H9 (cell line): ENCODE results near the gene PLXND1. TPM values are rescaled to one million over a fixed set of nuclear protein-coding genes. Genes with fewer than 3 reads are reported as not detected.

Experiments used
- DNase-seq: peaks from one replicate; pipeline ENCODE4 v3.0.0-alpha.2; 2017
- H2AFZ ChIP-seq: one replicate; pipeline ENCODE4 v1.6.1; 2013; ENCODE audit warnings: mild to moderate bottlenecking, low read length, control low read depth, moderate library complexity
- H2AK5ac ChIP-seq: 2 replicates; pipeline ENCODE4 v1.6.1; 2013; ENCODE audit warnings: low read length, control low read depth, mixed read lengths; ENCODE audit not compliant: insufficient read length
- H2BK120ac ChIP-seq: one replicate; pipeline ENCODE4 v1.6.1; 2013; ENCODE audit warnings: low read depth, mild to moderate bottlenecking, low read length, control low read depth, inconsistent platforms; ENCODE audit not compliant: poor library complexity, severe bottlenecking
- H2BK12ac ChIP-seq: 2 replicates; pipeline ENCODE4 v1.6.1; 2013; ENCODE audit warnings: low read length, control low read depth, mixed read lengths, low read depth; ENCODE audit not compliant: insufficient read length
- H2BK15ac ChIP-seq: 2 replicates; pipeline ENCODE4 v1.6.1; 2013; ENCODE audit warnings: low read depth, low read length, control low read depth
- H2BK20ac ChIP-seq: one replicate; pipeline ENCODE4 v1.6.1; 2013; ENCODE audit warnings: low read depth, mild to moderate bottlenecking, low read length, control low read depth, inconsistent platforms; ENCODE audit not compliant: poor library complexity, severe bottlenecking
- H2BK5ac ChIP-seq: 2 replicates; pipeline ENCODE4 v1.6.1; 2013; ENCODE audit warnings: low read length, control low read depth, mixed read lengths; ENCODE audit not compliant: insufficient read length
- H3K14ac ChIP-seq: 2 replicates; pipeline ENCODE4 v1.6.1; 2013; ENCODE audit warnings: low read length, control low read depth; ENCODE audit not compliant: insufficient read depth
- H3K18ac ChIP-seq: 2 replicates; pipeline ENCODE4 v1.6.1; 2013; ENCODE audit warnings: low read depth, mild to moderate bottlenecking, mixed read lengths, low read length, control low read depth; ENCODE audit not compliant: insufficient read length
- H3K23ac ChIP-seq: 2 replicates; pipeline ENCODE4 v1.6.1; 2013; ENCODE audit warnings: low read length, control low read depth, mixed read lengths, low read depth; ENCODE audit not compliant: insufficient read length
- H3K23me2 ChIP-seq: 2 replicates; pipeline ENCODE4 v1.6.1; 2013; ENCODE audit warnings: low read depth, mild to moderate bottlenecking, mixed read lengths, low read length, control low read depth; ENCODE audit not compliant: insufficient read length, poor library complexity, severe bottlenecking
- H3K27ac ChIP-seq: 2 replicates; pipeline ENCODE4 v1.5.1; 2013; ENCODE audit warnings: low read length, control low read depth, mixed read lengths, low read depth; ENCODE audit not compliant: insufficient read length
- H3K27me3 ChIP-seq: 2 replicates; pipeline ENCODE4 v1.6.1; 2013; ENCODE audit warnings: low read length, control low read depth, inconsistent platforms; ENCODE audit not compliant: insufficient read depth
- H3K4ac ChIP-seq: 2 replicates; pipeline ENCODE4 v1.6.1; 2013; ENCODE audit warnings: low read depth, mild to moderate bottlenecking, control low read depth, inconsistent platforms, low read length, moderate library complexity
- H3K4me1 ChIP-seq: 2 replicates; pipeline ENCODE4 v1.6.1; 2013; ENCODE audit warnings: low read length, control low read depth, inconsistent platforms; ENCODE audit not compliant: insufficient read depth
- H3K4me2 ChIP-seq: 2 replicates; pipeline ENCODE4 v1.6.1; 2013; ENCODE audit warnings: low read length, control low read depth, mixed read lengths; ENCODE audit not compliant: insufficient read length, insufficient read depth
- H3K56ac ChIP-seq: 2 replicates; pipeline ENCODE4 v1.6.1; 2013; ENCODE audit warnings: low read depth, mild to moderate bottlenecking, mixed read lengths, low read length, control low read depth; ENCODE audit not compliant: insufficient read length
- H3K79me1 ChIP-seq: 2 replicates; pipeline ENCODE4 v1.6.1; 2013; ENCODE audit warnings: low read depth, mild to moderate bottlenecking, moderate library complexity, low read length, control low read depth, inconsistent platforms; ENCODE audit not compliant: insufficient read depth, poor library complexity, severe bottlenecking
- H3K79me2 ChIP-seq: 2 replicates; pipeline ENCODE4 v1.6.1; 2013; ENCODE audit warnings: low read length, control low read depth, inconsistent platforms; ENCODE audit not compliant: insufficient read depth
- H3K9ac ChIP-seq: 2 replicates; pipeline ENCODE4 v1.6.1; 2013; ENCODE audit warnings: low read length, control low read depth, mixed read lengths; ENCODE audit not compliant: insufficient read length; ENCODE audit errors: extremely low read depth
- H3K9me3 ChIP-seq: one replicate; pipeline ENCODE4 v1.6.1; 2013; ENCODE audit warnings: low read depth, low read length, inconsistent platforms; ENCODE audit not compliant: control insufficient read depth
- H3T11ph ChIP-seq: one replicate; pipeline ENCODE4 v1.6.1; 2013; ENCODE audit warnings: mild to moderate bottlenecking, low read length, control low read depth, inconsistent platforms
- H4K20me1 ChIP-seq: one replicate; pipeline ENCODE4 v1.6.1; 2013; ENCODE audit not compliant: control insufficient read depth, insufficient read length, insufficient read depth
- H4K5ac ChIP-seq: 2 replicates; pipeline ENCODE4 v1.6.1; 2013; ENCODE audit warnings: low read depth, mild to moderate bottlenecking, mixed read lengths, low read length, control low read depth; ENCODE audit not compliant: insufficient read length
- H4K8ac ChIP-seq: replicated peaks from 2 replicates; pipeline ENCODE4 v1.6.1; 2013; ENCODE audit warnings: low read length, control low read depth, mixed read lengths, low read depth; ENCODE audit not compliant: insufficient read length
- H4K91ac ChIP-seq: 2 replicates; pipeline ENCODE4 v1.6.1; 2013; ENCODE audit warnings: low read depth, mild to moderate bottlenecking, moderate library complexity, mixed read lengths, low read length, control low read depth; ENCODE audit not compliant: insufficient read length
- H3K27ac Mint-ChIP-seq, 3 experiments: 2 replicates in 2 of 3; 3 replicates in 1 of 3; pipeline ENCODE4 v1.8.0; 2020 to 2021; ENCODE audit warnings: mixed read lengths in 3 of 3, mild to moderate bottlenecking in 1 of 3, moderate library complexity in 1 of 3
- H3K27me3 Mint-ChIP-seq: 2 replicates; pipeline ENCODE4 v1.8.0; 2021; ENCODE audit warnings: low read depth, mild to moderate bottlenecking, moderate library complexity, mixed read lengths
- H3K36me3 Mint-ChIP-seq, 3 experiments: 2 replicates in 2 of 3; 3 replicates in 1 of 3; pipeline ENCODE4 v1.8.0; 2020 to 2021; ENCODE audit warnings: low read depth in 3 of 3, mixed read lengths in 3 of 3; ENCODE audit not compliant: insufficient read depth in 1 of 3
- H3K4me1 Mint-ChIP-seq, 2 experiments: 2 replicates each; pipeline ENCODE4 v1.8.0; 2020; ENCODE audit warnings: mixed read lengths in 2 of 2
- H3K4me3 Mint-ChIP-seq, 2 experiments: 2 replicates in 1 of 2; 3 replicates in 1 of 2; pipeline ENCODE4 v1.8.0; 2020 to 2021; ENCODE audit warnings: mild to moderate bottlenecking in 2 of 2, mixed read lengths in 2 of 2, moderate library complexity in 1 of 2
- H3K9me3 Mint-ChIP-seq, 2 experiments: 2 replicates in 1 of 2; 3 replicates in 1 of 2; pipeline ENCODE4 v1.8.0; 2020; ENCODE audit warnings: mild to moderate bottlenecking in 2 of 2, mixed read lengths in 2 of 2, moderate library complexity in 1 of 2
- CTCF ChIP-seq: fragments of 200-600 bp; sonication (generic); conservative IDR thresholded peaks from 3 replicates; pipeline ENCODE4 v1.8.0; 2021; ENCODE audit warnings: antibody characterized with exemption, mild to moderate bottlenecking
- whole genome bisulfite sequencing: extraction: QIAGEN DNeasy Blood & Tissue Kit; methylation state at CpG from one replicate; pipeline ENCODE4 v1.1.7; 2013; ENCODE audit warnings: missing lambda C conversion rate, low lambda C conversion rate, mixed read lengths; ENCODE audit not compliant: insufficient read length; ENCODE audit errors: extremely low coverage; 5-methylcytosine and 5-hydroxymethylcytosine counted together
- total RNA-seq: library from RNA; stranded (reverse); gene quantifications from 2 replicates; pipeline ENCODE4 v1.2.1, GENCODE V29; 2021

The PLXND1 gene
- total RNA-seq, 1 experiment from 2014 or later, result 50.9 TPM

GRCh38 chr3:129622226-129622874, 15.9 kb upstream of the PLXND1 start:
- H3K27ac ChIP-seq, result no peak overlapping the region
- no peak for TF ChIP-seq CTCF
- Mint-ChIP-seq H3K4me1 (peaks cover 23 to 34% of the 10 kb centered on the region in 2 experiments), H3K27ac (peak overlapping the region in 1 of 3 experiments; percentile 79; a peak in 1 of 7 replicates), H3K27me3 (no peaks in the 10 kb centered on the region; the same call in 1 of the 2 replicates), H3K36me3 (no peaks in the 10 kb centered on the region), H3K9me3 (no peaks in the 10 kb centered on the region), H3K4me3 (no peak overlapping the region)
- no peak overlapping the region for H3K4me2 ChIP-seq
- H2AFZ ChIP-seq, result no peak overlapping the region
- H3T11ph ChIP-seq, result no peak overlapping the region
- H3K18ac ChIP-seq, result no peak overlapping the region
- H3K4me1 ChIP-seq, result peaks cover 6% of the 10 kb centered on the region; the same call in 1 of the 2 replicates
- no peak overlapping the region for H3K14ac ChIP-seq
- no peaks in the 10 kb centered on the region for H3K79me2 ChIP-seq
- H4K91ac ChIP-seq, result no peak overlapping the region
- H3K9me3 ChIP-seq, result no peaks in the 10 kb centered on the region
- H2BK20ac ChIP-seq, result no peak overlapping the region
- H3K9ac ChIP-seq, result no peak overlapping the region
- no peak overlapping the region for H2AK5ac ChIP-seq
- no peak for DNase-seq
- H4K20me1 ChIP-seq, result no peaks in the 10 kb centered on the region
- H3K23me2 ChIP-seq, result peaks cover 4% of the 10 kb centered on the region
- H2BK120ac ChIP-seq, result no peak overlapping the region
- WGBS, result no CpG with 5 or more reads among the region's 12 CpGs
- no peak overlapping the region for H3K4ac ChIP-seq
- H3K23ac ChIP-seq, result no peak overlapping the region
- H3K79me1 ChIP-seq, result no peaks in the 10 kb centered on the region
- H4K8ac ChIP-seq, result no peak overlapping the region
- H3K56ac ChIP-seq, result no peak overlapping the region
- H3K27me3 ChIP-seq, result no peaks in the 10 kb centered on the region
- no peak overlapping the region for H2BK12ac ChIP-seq
- no peak overlapping the region for H2BK15ac ChIP-seq
- H2BK5ac ChIP-seq, result no peak overlapping the region
- no peak overlapping the region for H4K5ac ChIP-seq
